RWPE2 (cell line): ENCODE measurements around the gene MAN1A2.

Experiments used
- ATAC-seq: fragments of 200-7000 bp; cut with Tn5 transposase; 3 replicates; pipeline ENCODE4 v1.9.1; 2021; ENCODE audit warnings: low read depth
- DNase-seq: peaks from one replicate; pipeline ENCODE4 v3.0.0-alpha.2; 2020; ENCODE audit warnings: low spot score
- H3K27ac ChIP-seq: fragments of 450-650 bp; 2 replicates; pipeline ENCODE4 v1.5.1; 2017; ENCODE audit warnings: mild to moderate bottlenecking; ENCODE audit not compliant: poor library complexity, severe bottlenecking
- H3K27me3 ChIP-seq: fragments of 250-450 bp; sonication (Bioruptor Pico); 2 replicates; pipeline ENCODE4 v1.5.1; 2021; ENCODE audit warnings: mild to moderate bottlenecking, moderate library complexity; ENCODE audit not compliant: insufficient read depth, poor library complexity, severe bottlenecking
- H3K36me3 ChIP-seq: fragments of 250-450 bp; sonication (Bioruptor Pico); 2 replicates; pipeline ENCODE4 v1.5.1; 2020; ENCODE audit warnings: low read depth, mild to moderate bottlenecking, moderate library complexity
- H3K4me1 ChIP-seq: fragments of 250-450 bp; sonication (Bioruptor Pico); 2 replicates; pipeline ENCODE4 v1.5.1; 2021; ENCODE audit warnings: mild to moderate bottlenecking, moderate library complexity; ENCODE audit not compliant: insufficient read depth, poor library complexity, severe bottlenecking
- H3K4me3 ChIP-seq: fragments of 250-450 bp; sonication (Bioruptor Pico); 2 replicates; pipeline ENCODE4 v1.5.1; 2021; ENCODE audit warnings: mild to moderate bottlenecking, moderate library complexity; ENCODE audit not compliant: severe bottlenecking
- H3K9me3 ChIP-seq: fragments of 250-450 bp; sonication (Bioruptor Pico); 2 replicates; pipeline ENCODE4 v1.5.1; 2021; ENCODE audit warnings: mild to moderate bottlenecking, moderate library complexity; ENCODE audit not compliant: severe bottlenecking
- CTCF ChIP-seq: fragments of 450-650 bp; IDR thresholded peaks from one replicate; pipeline ENCODE4 v1.5.1; 2017; ENCODE audit warnings: mild to moderate bottlenecking, moderate library complexity; ENCODE audit not compliant: poor library complexity, severe bottlenecking

MAN1A2 gene

GRCh38 chr1:117362986-117363385 is 4.3 kb upstream of the MAN1A2 start:
- Histone ChIP-seq H3K4me1 (peaks cover 11% of the 10 kb centered on the region), H3K27me3 (no peaks in the 10 kb centered on the region), H3K9me3 (no peaks in the 10 kb centered on the region), H3K36me3 (no peaks in the 10 kb centered on the region), H3K4me3 (no peak overlapping the region), H3K27ac (no peak overlapping the region)
- no peak for TF ChIP-seq CTCF
- no peak for ATAC-seq
- DNase-seq = no peak

- Histone ChIP-seq H3K36me3 (no peaks in the 10 kb centered on the region), H3K4me1 (peaks cover 7% of the 10 kb centered on the region), H3K9me3 (no peaks in the 10 kb centered on the region), H3K27ac (no peak overlapping the region), H3K27me3 (no peaks in the 10 kb centered on the region), H3K4me3 (no peak overlapping the region)
- TF ChIP-seq CTCF = no peak
- DNase-seq (no peak), ATAC-seq (no peak)
Observed at GRCh38 chr1:117363571-117364048, 3.6 kb upstream of the MAN1A2 start.

- no peak for TF ChIP-seq CTCF
- no peak overlapping the region for H3K4me3 ChIP-seq
- H3K27ac ChIP-seq = no peak overlapping the region
- no peak for ATAC-seq
- no peaks in the 10 kb centered on the region for H3K36me3 ChIP-seq
- H3K27me3 ChIP-seq = no peaks in the 10 kb centered on the region
- peaks cover 6% of the 10 kb centered on the region for H3K4me1 ChIP-seq
- no peaks in the 10 kb centered on the region for H3K9me3 ChIP-seq
- DNase-seq = no peak
Observed at GRCh38 chr1:117364240-117364639, 3.0 kb upstream of the MAN1A2 start.

- DNase-seq = no peak
Observed at GRCh38 chr1:117365350-117366176, 1.7 kb upstream of the MAN1A2 start.

More at GRCh38 chr1:117365350-117366176, 1.7 kb upstream of the MAN1A2 start:
- Histone ChIP-seq H3K36me3 (no peaks in the 10 kb centered on the region), H3K4me3 (peak overlapping the region; percentile 92), H3K4me1 (peaks cover 17% of the 10 kb centered on the region), H3K27ac (peak overlapping the region; percentile 78), H3K27me3 (no peaks in the 10 kb centered on the region), H3K9me3 (no peaks in the 10 kb centered on the region)
- ATAC-seq = no peak
- TF ChIP-seq CTCF = no peak
